Cortex of kidney (tissue), 1 donor: ENCODE measurements around the gene SYP.
A peak's percentile ranks its signal among the peaks of the same experiment; 100 is the strongest.

Source experiments
- DNase-seq: peaks from one replicate; lab custom pipeline; 2025; lab: John Stamatoyannopoulos, UW

The SYP gene

GRCh38 chrX:49199906-49200771 lies at the start of gene SYP:
TSS of gene SYP (minus strand) at chrX:49200193. CDS start at chrX:49200186, 7 bp downstream.
- DNase-seq: peak; percentile 31

- DNase-seq: no peak
Observed at GRCh38 chrX:49249616-49250015, 49.6 kb upstream of the SYP start.

GRCh38 chrX:49249071-49249470 lies 49.1 kb upstream of the SYP start:
- DNase-seq: no peak

GRCh38 chrX:49247916-49248811 lies 48.2 kb upstream of the SYP start:
- DNase-seq: no peak

GRCh38 chrX:49247346-49247745 lies 47.4 kb upstream of the SYP start:
- no peak for DNase-seq

- no peak for DNase-seq
Observed at GRCh38 chrX:49246541-49246940, 46.5 kb upstream of the SYP start.

GRCh38 chrX:49244207-49244606 lies 44.2 kb upstream of the SYP start:
- DNase-seq: no peak

- no peak for DNase-seq
Observed at GRCh38 chrX:49243166-49243565, 43.2 kb upstream of the SYP start.

GRCh38 chrX:49242545-49243066 lies 42.6 kb upstream of the SYP start:
- DNase-seq: no peak

- no peak for DNase-seq
Observed at GRCh38 chrX:49238735-49239134, 38.7 kb upstream of the SYP start.

GRCh38 chrX:49237060-49237459 lies 37.1 kb upstream of the SYP start:
- DNase-seq: no peak

- DNase-seq: no peak
Observed at GRCh38 chrX:49233887-49234555, 34.0 kb upstream of the SYP start.

- DNase-seq: no peak
Observed at GRCh38 chrX:49233176-49233575, 33.2 kb upstream of the SYP start, which contains the start of gene CACNA1F. TSS of gene CACNA1F (minus strand) at chrX:49233340. CDS start at chrX:49233309, 31 bp downstream.

- no peak for DNase-seq
Observed at GRCh38 chrX:49232525-49232924, 32.5 kb upstream of the SYP start.

GRCh38 chrX:49231333-49232000 lies 31.5 kb upstream of the SYP start:
- DNase-seq: no peak

- no peak for DNase-seq
Observed at GRCh38 chrX:49230500-49231232, 30.7 kb upstream of the SYP start.

- DNase-seq: no peak
Observed at GRCh38 chrX:49228185-49228584, 28.2 kb upstream of the SYP start.

- no peak for DNase-seq
Observed at GRCh38 chrX:49227726-49228125, 27.7 kb upstream of the SYP start.

GRCh38 chrX:49226946-49227345 lies 27.0 kb upstream of the SYP start:
- DNase-seq: no peak

GRCh38 chrX:49225858-49226257 lies 25.9 kb upstream of the SYP start:
- no peak for DNase-seq

GRCh38 chrX:49221868-49222267 lies 21.9 kb upstream of the SYP start:
- DNase-seq: no peak
